Osteoblast (primary cell): ENCODE data around the gene OSBPL5. TPM values are rescaled to one million over a fixed set of nuclear protein-coding genes. Genes with fewer than 3 reads are reported as not detected.

Source experiments
- DNase-seq: peaks from one replicate; pipeline ENCODE4 v3.0.0; 2011; ENCODE audit warnings: low spot score, mixed read lengths; ENCODE audit not compliant: insufficient read length; ENCODE audit errors: missing footprints
- H2AFZ ChIP-seq: 2 replicates; pipeline ENCODE4 v1.6.0; 2011; ENCODE audit warnings: mild to moderate bottlenecking, low read length
- H3K27ac ChIP-seq: 2 replicates; pipeline ENCODE4 v1.5.1; 2011; ENCODE audit warnings: mild to moderate bottlenecking, low read depth, low read length, moderate library complexity
- H3K27me3 ChIP-seq: 2 replicates; pipeline ENCODE4 v1.6.0; 2012; ENCODE audit warnings: mild to moderate bottlenecking, control low read depth, inconsistent platforms, low read length, moderate library complexity; ENCODE audit not compliant: insufficient read depth
- H3K36me3 ChIP-seq: 2 replicates; pipeline ENCODE4 v1.5.1; 2011; ENCODE audit warnings: mild to moderate bottlenecking, low read length, control low read depth, moderate library complexity; ENCODE audit not compliant: insufficient read depth
- H3K4me1 ChIP-seq: 2 replicates; pipeline ENCODE4 v1.5.1; 2011; ENCODE audit warnings: mild to moderate bottlenecking, low read length, control low read depth, moderate library complexity; ENCODE audit not compliant: insufficient read depth
- H3K4me2 ChIP-seq: 2 replicates; pipeline ENCODE4 v1.6.0; 2011; ENCODE audit warnings: mild to moderate bottlenecking, low read length; ENCODE audit not compliant: insufficient read depth
- H3K4me3 ChIP-seq: fragments of 200-600 bp; sonication (generic); 3 replicates; pipeline ENCODE4 v1.5.1; 2012; ENCODE audit warnings: mild to moderate bottlenecking, low read length, inconsistent platforms; ENCODE audit not compliant: insufficient read depth
- H3K79me2 ChIP-seq: 2 replicates; pipeline ENCODE4 v1.6.0; 2012; ENCODE audit warnings: mild to moderate bottlenecking, low read length, control low read depth, inconsistent platforms; ENCODE audit not compliant: insufficient read depth
- H3K9me3 ChIP-seq: 2 replicates; pipeline ENCODE4 v1.5.1; 2011; ENCODE audit warnings: low read depth, low read length, control low read depth
- H4K20me1 ChIP-seq: 2 replicates; pipeline ENCODE4 v1.6.0; 2012; ENCODE audit warnings: mild to moderate bottlenecking, low read length, control low read depth; ENCODE audit not compliant: insufficient read depth
- CTCF ChIP-seq: IDR thresholded peaks from 2 replicates; pipeline ENCODE4 v1.5.1; 2011; ENCODE audit warnings: mild to moderate bottlenecking, low read depth, low read length, moderate library complexity; ENCODE audit errors: extremely low read depth
- total RNA-seq: library from RNA; depleted of rRNA; stranded (reverse); fragments of >200 nt; gene quantifications from 2 replicates; pipeline ENCODE4 v1.2.3, GENCODE V29; 2012

OSBPL5 gene
- 46.0 and 49.9 TPM in 2 replicates for total RNA-seq

- H3K9me3 ChIP-seq: no peaks in the 10 kb centered on the region
- H3K4me1 ChIP-seq: peaks cover 39% of the 10 kb centered on the region
- H3K4me2 ChIP-seq: peak within 1 kb of the TSS; percentile 96
- H3K79me2 ChIP-seq: peaks cover 40% of the 10 kb centered on the region
- peak within 1 kb of the TSS; percentile 89 for H3K4me3 ChIP-seq
- no peak for TF ChIP-seq CTCF
- peaks cover 29% of the 10 kb centered on the region for H4K20me1 ChIP-seq
- peak; percentile 98 for DNase-seq
- H3K27me3 ChIP-seq: no peaks in the 10 kb centered on the region
- no peaks in the 10 kb centered on the region for H3K36me3 ChIP-seq
- peak within 1 kb of the TSS; percentile 81 for H2AFZ ChIP-seq
- H3K27ac ChIP-seq: peak within 1 kb of the TSS; percentile 61
These were observed at the start of gene OSBPL5 for GRCh38 chr11:3165152-3165705. Gene OSBPL5, minus strand, starts transcription at chr11:3165310. Its CDS starts 36,162 bp downstream, at chr11:3129148.

GRCh38 chr11:3214420-3214699, 49.2 kb upstream of the OSBPL5 start:
- TF ChIP-seq CTCF: no peak
- DNase-seq: no peak
- Histone ChIP-seq H3K4me3 (no peak overlapping the region), H4K20me1 (no peaks in the 10 kb centered on the region), H3K36me3 (no peaks in the 10 kb centered on the region), H3K27me3 (peaks cover 11% of the 10 kb centered on the region), H2AFZ (no peak overlapping the region), H3K9me3 (no peaks in the 10 kb centered on the region), H3K79me2 (no peaks in the 10 kb centered on the region), H3K4me1 (no peaks in the 10 kb centered on the region), H3K4me2 (no peak overlapping the region), H3K27ac (no peak overlapping the region)

GRCh38 chr11:3213659-3214419, 48.7 kb upstream of the OSBPL5 start:
- Histone ChIP-seq H3K4me2 (no peak overlapping the region), H3K36me3 (no peaks in the 10 kb centered on the region), H3K4me1 (no peaks in the 10 kb centered on the region), H2AFZ (no peak overlapping the region), H3K79me2 (no peaks in the 10 kb centered on the region), H3K27me3 (peaks cover 11% of the 10 kb centered on the region), H3K27ac (no peak overlapping the region), H4K20me1 (no peaks in the 10 kb centered on the region), H3K9me3 (no peaks in the 10 kb centered on the region), H3K4me3 (no peak overlapping the region)
- TF ChIP-seq CTCF: no peak
- DNase-seq: peak; percentile 65

GRCh38 chr11:3208272-3208671, 43.2 kb upstream of the OSBPL5 start:
- TF ChIP-seq CTCF: no peak
- Histone ChIP-seq H2AFZ (no peak overlapping the region), H4K20me1 (no peaks in the 10 kb centered on the region), H3K27ac (no peak overlapping the region), H3K4me2 (no peak overlapping the region), H3K27me3 (peaks cover 24% of the 10 kb centered on the region), H3K36me3 (no peaks in the 10 kb centered on the region), H3K4me3 (no peak overlapping the region), H3K79me2 (no peaks in the 10 kb centered on the region), H3K9me3 (no peaks in the 10 kb centered on the region), H3K4me1 (no peaks in the 10 kb centered on the region)
- DNase-seq: no peak
